HepG2 (cell line): ENCODE results near the gene LST1. TPM values are rescaled to one million over a fixed set of nuclear protein-coding genes. Genes with fewer than 3 reads are reported as not detected.

Experiments
- ASH2L ChIP-seq: fragments of 300-600, 200-600 bp; sonication (generic); IDR thresholded peaks from 2 replicates; pipeline ENCODE4 v1.7.0; 2017; ENCODE audit warnings: low read depth, mild to moderate bottlenecking, moderate library complexity, mixed read lengths, low read length; ENCODE audit not compliant: insufficient read length
- KLF15 ChIP-seq: sonication (generic); formaldehyde crosslinking; IDR thresholded peaks from 2 replicates; pipeline ENCODE4 v1.8.1; 2023; ENCODE audit warnings: borderline replicate concordance, mild to moderate bottlenecking, inconsistent platforms, missing genetic modification reagents, mixed read lengths
- MXI1 ChIP-seq: IDR thresholded peaks from 3 replicates; pipeline ENCODE4 v1.6.1; 2012; ENCODE audit warnings: low read depth, low read length, inconsistent platforms, borderline replicate concordance
- MYNN ChIP-seq: sonication (generic); formaldehyde crosslinking; IDR thresholded peaks from 2 replicates; pipeline ENCODE4 v1.4.0; 2020; ENCODE audit warnings: mild to moderate bottlenecking, low read depth, missing genetic modification reagents
- MZF1 ChIP-seq: sonication (generic); formaldehyde crosslinking; IDR thresholded peaks from 2 replicates; pipeline ENCODE4 v1.8.1; 2023; ENCODE audit warnings: mild to moderate bottlenecking, missing genetic modification reagents, borderline replicate concordance
- NFIC ChIP-seq: IDR thresholded peaks from 2 replicates; pipeline ENCODE4 v1.6.1; 2012; ENCODE audit warnings: mild to moderate bottlenecking, low read length, inconsistent platforms
- NRL ChIP-seq: sonication (generic); formaldehyde crosslinking; IDR thresholded peaks from 2 replicates; pipeline ENCODE4 v1.5.0; 2020; ENCODE audit warnings: missing genetic modification reagents, mild to moderate bottlenecking, moderate library complexity, borderline replicate concordance
- PHF5A ChIP-seq: IDR thresholded peaks from one replicate; pipeline ENCODE4 v1.6.1; 2018; ENCODE audit warnings: low read depth, missing genetic modification reagents; ENCODE audit not compliant: unreplicated experiment
- SALL1 ChIP-seq: sonication (generic); formaldehyde crosslinking; IDR thresholded peaks from 2 replicates; pipeline ENCODE4 v1.8.0; 2022; ENCODE audit warnings: mild to moderate bottlenecking, missing genetic modification reagents
- SPEN ChIP-seq: sonication (generic); formaldehyde crosslinking; IDR thresholded peaks from 2 replicates; pipeline ENCODE4 v1.5.1; 2020; ENCODE audit warnings: low read depth, mild to moderate bottlenecking, missing genetic modification reagents
- ZFP82 ChIP-seq: sonication (generic); formaldehyde crosslinking; IDR thresholded peaks from 2 replicates; pipeline ENCODE4 v1.5.1; 2020; ENCODE audit warnings: mild to moderate bottlenecking, missing genetic modification reagents, borderline replicate concordance
- ZNF10 ChIP-seq: sonication (generic); formaldehyde crosslinking; IDR thresholded peaks from 2 replicates; pipeline ENCODE4 v1.4.0; 2020; ENCODE audit warnings: mild to moderate bottlenecking, low read depth, missing genetic modification reagents, borderline replicate concordance
- ZNF253 ChIP-seq: sonication (generic); formaldehyde crosslinking; IDR thresholded peaks from 2 replicates; pipeline ENCODE4 v1.8.0; 2022; ENCODE audit warnings: mild to moderate bottlenecking, missing genetic modification reagents, borderline replicate concordance
- ZNF563 ChIP-seq: sonication (generic); formaldehyde crosslinking; IDR thresholded peaks from 2 replicates; pipeline ENCODE4 v1.8.0; 2022; ENCODE audit warnings: mild to moderate bottlenecking, moderate library complexity, missing genetic modification reagents
- ZNF703 ChIP-seq: sonication (generic); formaldehyde crosslinking; IDR thresholded peaks from 2 replicates; pipeline ENCODE4 v1.5.1; 2020; ENCODE audit warnings: missing genetic modification reagents, mild to moderate bottlenecking, moderate library complexity, borderline replicate concordance
- ZNF713 ChIP-seq: sonication (generic); formaldehyde crosslinking; IDR thresholded peaks from 2 replicates; pipeline ENCODE4 v1.4.0; 2020; ENCODE audit warnings: mild to moderate bottlenecking, missing genetic modification reagents
- ZNF720 ChIP-seq: sonication (generic); formaldehyde crosslinking; IDR thresholded peaks from 2 replicates; pipeline ENCODE4 v1.4.0; 2020; ENCODE audit warnings: missing genetic modification reagents
- ZNF747 ChIP-seq: sonication (generic); formaldehyde crosslinking; IDR thresholded peaks from 2 replicates; pipeline ENCODE4 v1.8.1; 2023; ENCODE audit warnings: missing genetic modification reagents, mild to moderate bottlenecking, borderline replicate concordance
- ZNF776 ChIP-seq: sonication (generic); formaldehyde crosslinking; IDR thresholded peaks from 2 replicates; pipeline ENCODE4 v1.4.0; 2020; ENCODE audit warnings: mild to moderate bottlenecking, missing genetic modification reagents
- polyA plus RNA-seq, 8 experiments: library from polyadenylated mRNA; depleted of rRNA in 3 of 8; stranded (reverse) in 7 of 8; unstranded in 1 of 8; fragments of >200 nt; fragmentation: Illumina TruSeq in 4 of 8; extraction: Trizol in 4 of 8; gene quantifications; 2 replicates each; pipeline versions ENCODE4 v1.2.1 to v1.2.3, GENCODE V29; 2011 to 2016; ENCODE audit warnings: low read depth in 4 of 8, missing spikeins in 1 of 8, mixed read lengths in 1 of 8; ENCODE audit not compliant: insufficient read depth in 1 of 8
- total RNA-seq, 5 experiments: library from RNA; depleted of rRNA; stranded (reverse); fragments of >200 nt; fragmentation: Illumina TruSeq; extraction: Trizol; gene quantifications; 2 replicates each; pipeline ENCODE4 v1.2.3, GENCODE V29; 2016; ENCODE audit warnings: low read depth in 1 of 5
- TF ChIP-seq, protein P1 (sequence below): sonication (generic); formaldehyde crosslinking; IDR thresholded peaks from 2 replicates; pipeline ENCODE4 v1.4.0; 2020; ENCODE audit warnings: missing genetic modification reagents

LST1 gene
- total and polyA plus RNA-seq, 2 of the 13 experiments (the other 11 are each of a cell fraction or from before 2014, with no cell fraction given): not detected

DNA sequence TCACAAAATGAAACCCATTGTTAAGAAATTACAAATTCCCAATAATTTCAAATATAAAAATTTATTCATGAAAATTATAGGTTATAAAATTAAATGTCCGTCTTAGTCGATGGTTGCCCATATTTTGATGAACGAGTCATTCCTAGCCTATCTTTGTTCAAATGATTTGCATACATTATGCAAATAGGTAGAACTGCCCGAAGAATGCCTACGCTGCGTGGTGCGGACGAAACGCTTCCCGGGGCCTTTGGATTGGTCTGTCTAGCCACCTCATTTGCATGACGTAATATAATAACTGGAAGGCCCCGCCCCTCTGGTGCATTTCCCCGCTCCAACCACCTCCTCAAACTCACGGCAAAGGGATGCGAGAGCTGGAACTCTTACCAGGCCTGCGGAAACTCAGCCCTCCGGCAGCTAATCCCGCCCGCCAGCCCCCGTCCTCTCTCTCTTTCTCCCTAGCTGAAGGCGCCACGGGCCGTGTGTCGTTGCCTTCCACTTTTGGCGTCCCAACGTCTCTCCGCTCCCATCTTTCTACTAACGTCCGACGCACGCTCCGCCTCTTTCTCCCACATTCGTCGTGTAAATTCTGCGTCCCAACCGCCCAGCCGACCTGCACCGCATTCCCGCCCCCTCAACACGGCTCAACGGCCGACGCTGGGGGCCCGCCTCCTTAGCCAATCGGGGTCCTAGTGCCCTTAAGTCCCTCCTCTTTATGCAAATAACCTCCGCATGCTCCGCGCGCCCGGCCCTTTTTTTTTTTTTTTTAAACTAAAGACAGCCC lies 33.9 kb downstream of the LST1 start (continued):
- no peak for TF ChIP-seq ZNF703 (CRISPR knock-in tag)
- no peak for TF ChIP-seq MYNN (CRISPR knock-in tag)
- peak; percentile 73; the same call in 1 of the 3 replicates for TF ChIP-seq MXI1
- TF ChIP-seq MZF1: no peak
- no peak for TF ChIP-seq ZNF720 (CRISPR knock-in tag)
- peak; percentile 70; the same call in 1 of the 2 replicates for TF ChIP-seq NRL (CRISPR knock-in tag)
- TF ChIP-seq ZNF713: no peak
- TF ChIP-seq ASH2L: peak; percentile 58
- no peak; the same call in 1 of the 2 replicates for TF ChIP-seq ZNF776 (CRISPR knock-in tag)
- no peak for TF ChIP-seq NFIC
- TF ChIP-seq, protein P1, sequence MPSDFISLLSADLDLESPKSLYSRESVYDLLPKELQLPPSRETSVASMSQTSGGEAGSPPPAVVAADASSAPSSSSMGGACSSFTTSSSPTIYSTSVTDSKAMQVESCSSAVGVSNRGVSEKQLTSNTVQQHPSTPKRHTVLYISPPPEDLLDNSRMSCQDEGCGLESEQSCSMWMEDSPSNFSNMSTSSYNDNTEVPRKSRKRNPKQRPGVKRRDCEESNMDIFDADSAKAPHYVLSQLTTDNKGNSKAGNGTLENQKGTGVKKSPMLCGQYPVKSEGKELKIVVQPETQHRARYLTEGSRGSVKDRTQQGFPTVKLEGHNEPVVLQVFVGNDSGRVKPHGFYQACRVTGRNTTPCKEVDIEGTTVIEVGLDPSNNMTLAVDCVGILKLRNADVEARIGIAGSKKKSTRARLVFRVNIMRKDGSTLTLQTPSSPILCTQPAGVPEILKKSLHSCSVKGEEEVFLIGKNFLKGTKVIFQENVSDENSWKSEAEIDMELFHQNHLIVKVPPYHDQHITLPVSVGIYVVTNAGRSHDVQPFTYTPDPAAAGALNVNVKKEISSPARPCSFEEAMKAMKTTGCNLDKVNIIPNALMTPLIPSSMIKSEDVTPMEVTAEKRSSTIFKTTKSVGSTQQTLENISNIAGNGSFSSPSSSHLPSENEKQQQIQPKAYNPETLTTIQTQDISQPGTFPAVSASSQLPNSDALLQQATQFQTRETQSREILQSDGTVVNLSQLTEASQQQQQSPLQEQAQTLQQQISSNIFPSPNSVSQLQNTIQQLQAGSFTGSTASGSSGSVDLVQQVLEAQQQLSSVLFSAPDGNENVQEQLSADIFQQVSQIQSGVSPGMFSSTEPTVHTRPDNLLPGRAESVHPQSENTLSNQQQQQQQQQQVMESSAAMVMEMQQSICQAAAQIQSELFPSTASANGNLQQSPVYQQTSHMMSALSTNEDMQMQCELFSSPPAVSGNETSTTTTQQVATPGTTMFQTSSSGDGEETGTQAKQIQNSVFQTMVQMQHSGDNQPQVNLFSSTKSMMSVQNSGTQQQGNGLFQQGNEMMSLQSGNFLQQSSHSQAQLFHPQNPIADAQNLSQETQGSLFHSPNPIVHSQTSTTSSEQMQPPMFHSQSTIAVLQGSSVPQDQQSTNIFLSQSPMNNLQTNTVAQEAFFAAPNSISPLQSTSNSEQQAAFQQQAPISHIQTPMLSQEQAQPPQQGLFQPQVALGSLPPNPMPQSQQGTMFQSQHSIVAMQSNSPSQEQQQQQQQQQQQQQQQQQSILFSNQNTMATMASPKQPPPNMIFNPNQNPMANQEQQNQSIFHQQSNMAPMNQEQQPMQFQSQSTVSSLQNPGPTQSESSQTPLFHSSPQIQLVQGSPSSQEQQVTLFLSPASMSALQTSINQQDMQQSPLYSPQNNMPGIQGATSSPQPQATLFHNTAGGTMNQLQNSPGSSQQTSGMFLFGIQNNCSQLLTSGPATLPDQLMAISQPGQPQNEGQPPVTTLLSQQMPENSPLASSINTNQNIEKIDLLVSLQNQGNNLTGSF (CRISPR knock-in tag): peak; percentile 63; the same call in 1 of the 2 replicates
- TF ChIP-seq KLF15 (CRISPR knock-in tag): 0 out of 2 replicates have a peak, but pooled peaks have one; percentile 57
- no peak for TF ChIP-seq ZFP82
- peak; percentile 73 for TF ChIP-seq SALL1 (CRISPR knock-in tag)
- no peak; the same call in 1 of the 2 replicates for TF ChIP-seq ZNF747 (CRISPR knock-in tag)
- no peak for TF ChIP-seq ZNF253
- no peak; the same call in 1 of the 2 replicates for TF ChIP-seq ZNF563 (CRISPR knock-in tag)
- no peak for TF ChIP-seq PHF5A (CRISPR knock-in tag)
- TF ChIP-seq SPEN: peak; percentile 75
- TF ChIP-seq ZNF10 (CRISPR knock-in tag): no peak
